ENCODE results near the gene IGLL1.
"Not testable (repeated sequence)": the region's sequence is repeated elsewhere in the genome, so short reads cannot be mapped to it uniquely, and the experiment has no call there.

IGLL1 gene

DNA sequence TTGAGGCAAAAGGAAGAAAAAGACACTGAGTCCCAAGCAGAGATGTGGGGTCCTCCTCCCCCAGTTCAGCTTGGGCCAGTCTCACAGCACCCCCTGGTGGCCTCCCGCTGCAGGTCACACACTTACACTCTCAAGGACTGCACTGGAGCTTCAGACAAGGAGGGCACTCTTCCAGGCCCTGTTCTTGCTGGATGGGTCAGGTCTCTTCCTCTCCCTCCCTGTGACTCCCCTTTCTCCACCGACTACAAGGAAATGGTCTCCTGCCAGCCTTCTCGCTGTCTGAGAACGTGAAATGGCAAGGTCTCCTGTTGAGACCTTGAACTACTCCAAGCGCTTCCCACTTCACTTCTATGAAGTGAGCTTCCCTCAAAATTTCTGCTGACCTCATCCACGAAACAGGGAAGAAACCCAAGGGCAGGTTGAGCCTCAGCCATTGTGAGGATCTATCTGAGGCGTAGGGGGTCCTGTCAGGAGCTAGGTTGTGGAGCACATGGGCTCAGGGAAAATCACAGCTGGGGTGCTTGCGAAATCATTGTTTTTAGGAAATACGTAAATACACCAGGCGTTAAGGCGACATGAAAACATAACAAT lies 11.2 kb upstream of the IGLL1 start:
- peak; percentile 59 for DNase-seq (ENCODE audit: low spot score)

- DNase-seq (ENCODE audit: low spot score) = no peak
Measured at GRCh38 chr22:23583836-23584235, 3.7 kb upstream of the IGLL1 start.

GRCh38 chr22:23583153-23583552 lies 3.1 kb upstream of the IGLL1 start:
- DNase-seq (ENCODE audit: low spot score) = no peak

- peak; percentile 43 for DNase-seq (ENCODE audit: low spot score)
Measured at GRCh38 chr22:23581260-23581650, 1.2 kb upstream of the IGLL1 start.

DNA sequence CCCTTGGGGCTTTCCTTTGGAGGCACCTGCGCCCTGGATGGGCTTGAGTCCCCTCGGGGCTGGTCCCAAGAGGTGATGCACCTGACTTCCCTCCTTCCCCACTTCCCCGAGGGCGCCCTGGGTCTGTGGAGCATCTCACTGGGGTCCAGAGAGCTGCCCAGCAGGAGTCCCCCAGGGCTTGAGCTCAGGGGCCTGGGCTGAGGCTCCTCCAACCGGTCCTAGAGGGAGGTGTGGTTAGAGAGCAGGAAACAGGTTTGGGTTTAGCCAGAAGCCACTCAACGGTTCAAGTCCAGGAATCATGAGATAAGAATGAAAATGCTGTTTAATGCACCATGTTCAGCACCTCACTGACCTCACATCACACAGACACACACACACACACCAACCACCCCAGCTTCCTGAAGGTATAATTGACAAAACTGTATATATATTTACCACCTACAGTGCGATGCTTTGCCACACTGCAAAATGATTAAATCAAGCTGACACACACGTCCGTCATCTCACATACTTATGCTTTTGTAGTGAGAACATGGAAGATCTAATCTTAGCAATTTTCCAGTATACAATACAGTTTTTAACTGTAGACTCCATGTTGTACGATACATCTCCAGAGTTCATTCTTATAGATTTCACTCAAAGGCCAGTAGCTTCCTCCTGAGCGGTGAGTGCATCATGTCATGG lies 628 bp upstream of the IGLL1 start:
- DNase-seq (ENCODE audit: low spot score) = peak; percentile 21

GRCh38 chr22:23579280-23579679 lies 810 bp downstream of the IGLL1 start:
- no peak for DNase-seq (ENCODE audit: low spot score)

- no peak for DNase-seq (ENCODE audit: low spot score)
Measured at GRCh38 chr22:23578306-23578705, 1.8 kb downstream of the IGLL1 start.

DNA sequence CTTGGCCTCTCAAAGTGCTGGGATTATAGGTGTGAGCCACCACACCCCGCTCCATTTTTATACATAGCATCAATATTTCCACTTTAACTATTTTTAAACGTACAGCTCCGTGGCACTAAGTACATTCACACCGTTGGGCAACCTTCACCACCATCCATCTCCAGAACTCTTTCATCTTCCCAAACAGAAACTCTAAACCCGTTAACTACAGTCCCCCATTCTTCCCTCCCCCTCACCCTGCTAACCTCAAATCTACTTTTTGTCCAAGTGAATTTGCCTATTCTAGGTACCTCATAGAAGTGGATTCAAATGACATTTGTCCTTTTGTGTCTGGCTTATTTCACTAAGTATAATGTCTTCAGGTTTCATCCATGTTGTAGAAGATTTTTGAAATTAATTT lies 3.4 kb downstream of the IGLL1 start:
- no peak for DNase-seq (ENCODE audit: low spot score)

- DNase-seq (ENCODE audit: low spot score) = no peak
Measured at GRCh38 chr22:23575601-23576000, 4.5 kb downstream of the IGLL1 start.

- DNase-seq (ENCODE audit: low spot score) = no peak
Measured at GRCh38 chr22:23574877-23575276, 5.2 kb downstream of the IGLL1 start.

GRCh38 chr22:23574371-23574811 lies 5.7 kb downstream of the IGLL1 start:
- no peak for DNase-seq (ENCODE audit: low spot score)

GRCh38 chr22:23573701-23574235 lies 6.3 kb downstream of the IGLL1 start:
- not testable (repeated sequence) for DNase-seq (ENCODE audit: low spot score)

GRCh38 chr22:23573106-23573505 lies 7.0 kb downstream of the IGLL1 start:
- not testable (repeated sequence) for DNase-seq (ENCODE audit: low spot score)

DNA sequence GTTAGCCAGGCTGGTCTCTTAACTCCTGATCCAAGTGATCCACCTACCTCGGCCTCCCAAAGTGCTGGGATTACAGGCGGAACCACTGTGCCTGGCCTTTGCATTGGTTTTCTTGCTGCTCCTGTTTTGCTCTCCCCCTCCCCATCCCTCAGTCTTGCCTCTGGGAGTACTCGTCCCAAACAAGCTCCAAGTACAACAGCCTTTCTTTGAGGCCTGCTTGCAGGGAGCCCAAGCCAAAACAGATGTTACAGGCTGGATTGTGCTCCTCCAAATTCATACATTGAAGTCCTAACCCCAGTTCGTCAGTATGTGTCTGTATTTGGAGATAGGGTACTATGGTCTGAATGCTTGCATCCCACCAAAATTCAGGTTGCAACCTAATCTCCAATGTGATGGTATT lies 8.6 kb downstream of the IGLL1 start:
- no peak for DNase-seq (ENCODE audit: low spot score)

DNA sequence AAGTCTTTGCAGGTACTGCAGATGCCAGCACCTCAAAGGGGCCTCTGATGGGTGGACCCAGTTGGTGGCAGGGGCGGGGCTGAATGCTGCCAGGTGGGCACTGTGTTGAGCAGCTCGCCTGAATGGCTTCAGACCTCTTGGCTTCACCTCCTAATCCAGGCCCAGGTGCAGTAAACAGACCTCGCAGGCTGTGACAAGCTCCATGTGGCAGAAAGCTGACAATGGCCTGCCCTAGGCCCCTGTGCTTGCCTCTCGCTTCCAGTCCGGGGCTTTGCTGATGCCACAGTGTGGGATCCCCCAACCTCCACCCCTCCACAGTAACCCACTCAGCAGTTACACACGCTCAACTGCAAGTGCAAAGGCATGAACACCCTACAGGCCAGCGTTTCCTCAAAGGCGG lies 9.4 kb downstream of the IGLL1 start:
- no peak for DNase-seq (ENCODE audit: low spot score)

GRCh38 chr22:23569716-23570115 lies 10.4 kb downstream of the IGLL1 start:
- DNase-seq (ENCODE audit: low spot score) = no peak

DNA sequence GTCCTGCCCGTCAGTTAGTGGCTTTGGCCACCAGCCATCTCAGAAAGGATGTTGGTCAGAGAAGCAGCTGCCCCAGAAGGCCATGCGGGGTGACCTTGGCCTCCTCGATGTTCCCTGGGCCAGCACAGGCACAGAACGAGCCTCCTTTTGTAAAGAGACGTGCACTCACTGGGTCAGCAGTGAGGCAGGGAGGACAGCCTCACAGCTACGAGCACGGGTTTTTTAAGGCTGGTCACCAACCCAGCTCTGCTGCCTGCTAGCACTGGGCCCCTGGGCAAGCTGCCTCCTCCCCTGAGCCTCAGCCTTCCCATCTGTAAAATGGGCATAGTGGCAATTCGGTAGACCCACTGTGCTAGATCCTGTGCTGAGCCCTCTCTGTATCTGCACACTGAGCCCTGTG lies 10.8 kb downstream of the IGLL1 start:
- no peak for DNase-seq (ENCODE audit: low spot score)

DNA sequence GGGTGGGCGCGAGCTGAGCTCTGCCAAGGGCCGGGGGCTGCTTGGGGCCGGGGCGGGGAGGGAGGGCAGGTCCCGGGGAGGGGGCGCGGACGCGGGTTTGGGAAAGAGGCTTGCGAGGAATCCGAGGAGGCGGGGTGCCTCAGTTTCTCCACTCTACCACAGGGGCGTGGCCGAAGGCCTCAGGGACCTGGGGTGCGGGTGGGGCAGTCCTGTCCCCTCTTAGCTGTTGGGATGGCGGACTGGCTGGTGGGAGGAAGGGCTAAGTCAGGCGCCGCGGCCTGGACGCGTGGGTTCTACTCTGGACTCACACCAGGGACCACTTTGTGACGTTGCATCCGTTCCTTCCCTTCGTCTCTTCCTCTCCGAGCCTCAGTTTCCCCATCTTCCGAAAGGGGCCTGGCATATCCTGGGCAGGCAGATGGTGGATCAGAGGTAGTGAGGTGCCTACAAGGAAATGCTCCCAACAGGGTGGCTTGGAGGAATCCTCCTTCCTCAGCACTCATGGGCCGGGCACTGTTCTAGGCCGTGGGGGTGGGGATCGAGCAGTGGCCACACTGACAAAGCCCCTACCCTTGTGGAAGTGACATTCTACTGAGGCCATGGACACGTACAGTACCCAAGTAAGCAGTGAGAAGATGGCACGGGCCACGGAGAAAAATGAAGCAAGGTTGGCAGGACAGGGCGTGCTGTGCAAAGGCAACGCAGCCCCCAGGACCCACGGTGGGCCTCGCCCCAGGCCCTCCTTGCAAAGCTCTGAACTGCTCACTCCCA lies 13.2 kb downstream of the IGLL1 start:
- DNase-seq (ENCODE audit: low spot score) = no peak

DNA sequence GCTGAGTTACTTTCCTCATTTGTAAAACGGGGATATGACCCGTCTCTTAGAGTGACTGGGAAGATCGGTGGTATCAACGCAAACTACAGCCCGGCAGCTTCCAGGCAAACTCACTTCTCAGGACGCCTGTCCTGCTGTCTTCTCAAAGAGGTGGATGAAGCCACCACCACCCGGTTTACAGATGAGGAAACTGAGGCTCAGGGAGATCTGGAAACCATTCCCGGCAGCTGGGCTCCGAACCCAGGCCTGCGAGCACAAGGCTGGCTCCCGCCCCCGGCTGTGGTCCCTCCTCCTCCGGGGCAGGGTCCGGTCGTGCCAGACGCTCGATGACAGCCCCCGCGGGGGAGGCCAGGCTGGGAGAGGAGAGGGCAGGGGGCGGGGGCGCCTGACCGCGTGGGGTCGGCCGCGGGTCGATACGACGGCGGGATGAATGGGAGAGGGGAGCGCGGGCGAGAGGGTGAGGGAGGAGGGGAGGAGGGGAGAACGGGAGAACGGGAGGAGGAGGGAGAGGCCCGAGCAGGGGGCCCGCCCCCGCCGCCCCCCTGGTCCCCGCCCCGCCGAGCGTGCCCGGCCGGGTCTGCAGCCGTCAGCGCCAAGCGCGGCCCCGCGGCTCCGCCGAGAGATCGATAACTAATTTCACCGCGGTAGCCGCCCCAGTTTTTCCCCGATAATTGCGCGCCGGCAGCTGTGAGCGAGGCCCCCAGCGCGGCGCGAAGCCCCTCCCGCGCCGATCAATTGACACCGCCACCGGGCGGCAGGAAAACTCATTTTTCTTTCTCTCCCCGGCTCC lies 14.0 kb downstream of the IGLL1 start:
- no peak for DNase-seq (ENCODE audit: low spot score)

DNA sequence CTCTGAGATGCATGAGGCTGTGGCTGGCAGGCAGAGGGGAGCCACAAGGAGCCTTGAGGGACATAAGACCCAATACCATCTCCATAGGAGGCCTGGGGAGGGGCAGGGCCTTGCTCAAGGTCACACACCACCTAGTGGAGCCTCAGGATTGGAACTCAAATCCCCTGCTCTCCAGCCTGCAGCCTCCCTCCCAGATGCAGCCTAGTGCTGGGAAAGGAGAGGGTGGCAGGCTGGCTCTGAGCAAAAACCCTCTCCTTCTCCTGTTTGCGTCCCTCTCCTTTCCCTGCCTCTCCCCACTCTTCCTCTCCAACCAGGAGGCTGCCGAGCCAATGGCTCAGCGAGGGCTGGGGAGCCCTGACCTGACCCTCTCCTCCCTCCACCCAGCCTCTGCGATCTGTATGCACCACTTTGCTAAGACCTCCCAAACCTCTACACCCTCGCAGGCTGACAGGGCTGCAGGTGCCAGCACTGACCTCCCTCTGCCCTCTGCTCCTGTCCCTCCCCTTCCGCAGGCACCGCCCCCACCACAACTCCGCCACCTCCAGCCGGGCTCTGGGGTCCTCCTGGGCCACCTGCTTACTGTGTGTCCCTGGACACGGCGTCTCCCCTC lies 14.7 kb downstream of the IGLL1 start:
- no peak for DNase-seq (ENCODE audit: low spot score)

DNA sequence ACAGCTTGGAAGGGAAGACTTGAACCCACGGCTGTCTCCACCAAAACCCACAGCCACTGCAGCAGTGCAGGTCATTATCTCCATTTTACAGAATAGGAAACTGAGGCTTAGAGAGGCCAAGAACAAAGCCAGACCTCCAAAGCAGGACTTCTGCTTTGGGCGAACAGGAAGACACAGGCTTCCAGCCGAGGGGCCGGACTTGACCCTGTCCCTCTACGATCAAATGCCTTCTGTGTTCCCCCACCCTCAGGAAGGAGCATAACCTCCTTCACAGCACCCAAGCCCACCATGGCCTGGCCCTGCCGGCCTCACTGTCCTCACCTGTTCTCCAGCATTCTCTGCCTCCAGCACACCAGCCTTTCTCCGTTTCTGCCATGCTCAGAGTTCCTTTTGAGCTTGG lies 15.8 kb downstream of the IGLL1 start:
- DNase-seq (ENCODE audit: low spot score) = no peak

- DNase-seq (ENCODE audit: low spot score) = no peak
Measured at GRCh38 chr22:23563111-23563510, 17.0 kb downstream of the IGLL1 start.

Data from hematopoietic multipotent progenitor cell treated with erythropoietin and hydrocortisone succinate and interleukin-3 and kit ligand, for 15 days (in vitro differentiated cells).